GM21515 (cell line): ENCODE measurements around the gene KIAA1958.
"Not testable (repeated sequence)": the region's sequence is repeated elsewhere in the genome, so short reads cannot be mapped to it uniquely, and the experiment has no call there.

Source experiments
- ATAC-seq: cut with Tn5 transposase; IDR thresholded peaks from one replicate; pipeline ENCODE4 v1.9.1; 2021; ENCODE audit not compliant: unreplicated experiment

Gene KIAA1958

DNA sequence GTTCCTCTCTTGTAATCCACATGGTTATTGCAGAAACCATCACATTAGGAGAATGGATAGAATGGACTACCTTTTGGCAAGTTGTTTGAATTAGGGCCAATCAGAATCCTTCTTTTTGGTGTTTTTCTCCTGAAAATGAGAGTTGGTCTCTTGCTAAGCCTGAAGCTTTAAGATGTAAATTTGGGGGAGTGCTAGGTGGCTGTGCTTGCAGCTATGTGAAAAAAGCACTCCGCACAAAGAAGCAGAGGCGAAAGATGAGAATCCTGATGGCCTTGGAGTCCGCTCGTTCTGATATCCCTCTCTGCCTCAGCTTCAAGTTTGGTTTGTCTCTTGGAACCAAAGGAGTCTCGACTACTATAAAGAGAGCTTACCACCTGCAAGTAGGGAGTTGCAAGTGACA is 167.7 kb downstream of the KIAA1958 start:
- no peak for ATAC-seq

DNA sequence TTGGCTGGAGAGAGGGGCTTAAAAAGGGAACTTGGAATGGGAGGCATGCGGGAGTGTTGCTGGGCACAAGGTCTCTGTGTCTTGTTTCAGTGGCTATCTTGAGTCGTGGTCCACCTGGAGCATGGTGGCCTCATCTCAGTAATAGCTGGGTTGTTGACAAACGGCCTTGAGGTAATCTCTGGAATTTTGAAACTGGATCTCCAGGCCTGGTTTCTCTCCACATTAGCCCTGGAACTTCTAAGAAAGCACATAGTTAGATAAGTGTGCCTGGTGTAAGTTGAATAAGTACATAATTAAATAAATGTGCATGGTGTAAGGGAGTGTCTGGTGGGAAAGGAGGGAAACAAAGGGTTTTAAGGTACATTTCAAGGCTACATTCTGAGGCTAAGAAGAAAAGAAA is 169.0 kb downstream of the KIAA1958 start:
- no peak for ATAC-seq

DNA sequence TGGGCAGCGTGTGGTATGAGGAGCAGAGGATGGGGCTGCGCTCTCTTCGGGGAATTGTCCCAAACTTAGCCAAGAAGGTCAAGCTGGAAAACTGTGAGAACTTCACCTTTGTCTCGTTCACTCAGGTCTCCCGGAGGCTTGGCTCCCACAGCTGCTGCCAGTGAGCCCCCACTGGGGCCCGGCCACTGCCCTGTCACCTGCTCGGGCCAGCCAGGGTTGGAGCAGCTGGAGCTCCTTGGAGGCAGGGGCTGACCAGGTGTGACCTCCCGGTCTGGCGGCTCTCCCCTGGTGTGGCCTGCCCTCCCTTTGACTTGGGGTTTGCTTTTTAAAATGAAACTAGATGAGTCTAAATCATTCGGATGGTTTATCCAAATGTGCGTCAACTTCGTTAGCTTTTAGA is 173.3 kb downstream of the KIAA1958 start:
- no peak for ATAC-seq

DNA sequence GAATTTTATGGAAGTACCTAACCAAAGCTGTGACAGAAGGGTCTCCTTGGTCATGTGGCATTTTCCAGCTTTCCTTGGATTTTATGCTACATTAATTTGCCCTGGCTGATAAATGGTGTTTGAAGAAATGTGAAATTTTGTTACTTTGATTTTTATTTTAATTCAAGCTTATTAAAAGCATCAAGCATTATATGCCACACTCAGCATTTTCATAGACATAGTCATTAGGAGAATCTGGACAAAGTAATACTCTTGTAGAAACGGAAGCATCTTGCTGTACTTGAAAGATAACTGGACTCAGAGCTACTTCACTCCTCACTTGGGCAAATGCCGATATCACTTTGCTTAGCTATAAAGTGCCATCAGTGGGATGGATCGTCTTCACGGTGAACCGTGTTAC is 177.1 kb downstream of the KIAA1958 start:
- ATAC-seq = no peak

DNA sequence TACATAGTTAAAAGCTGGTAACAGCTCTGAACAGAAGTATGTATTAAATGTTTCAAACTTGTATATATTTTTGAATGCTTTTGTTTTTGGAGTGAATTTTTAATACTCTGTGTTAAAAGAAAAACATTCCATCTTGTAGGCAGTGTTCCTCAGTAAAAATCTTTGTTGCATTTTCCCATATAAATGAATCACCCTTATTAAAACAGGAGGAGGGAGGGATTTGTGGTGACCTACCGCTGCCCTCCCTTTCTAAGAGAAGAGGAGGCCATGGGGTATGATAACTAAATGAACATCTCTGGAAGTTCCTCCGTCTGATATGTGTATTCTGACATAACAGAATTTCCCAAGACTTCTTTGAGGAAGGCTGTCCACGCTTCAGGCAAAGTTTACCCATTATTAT is 177.9 kb downstream of the KIAA1958 start:
- no peak for ATAC-seq

DNA sequence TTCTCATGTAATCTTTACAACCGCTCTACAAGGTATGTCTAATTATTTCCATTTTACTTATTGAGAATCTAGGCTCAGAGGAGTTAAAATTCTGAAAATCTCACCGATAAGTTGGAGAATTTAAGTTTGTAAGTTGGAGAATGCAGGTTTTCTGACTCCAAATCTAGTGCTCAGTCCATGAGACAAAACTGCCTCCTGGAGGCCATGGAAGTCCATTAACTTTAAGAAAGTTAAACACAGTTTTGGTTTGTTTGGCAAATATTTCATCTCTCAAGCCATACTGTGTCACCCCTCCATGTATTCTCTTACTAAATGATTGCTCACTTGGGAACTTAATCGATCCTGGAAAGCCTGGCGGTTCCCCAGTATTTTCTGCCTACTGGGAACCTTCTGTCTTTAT is 178.7 kb downstream of the KIAA1958 start:
- no peak for ATAC-seq

DNA sequence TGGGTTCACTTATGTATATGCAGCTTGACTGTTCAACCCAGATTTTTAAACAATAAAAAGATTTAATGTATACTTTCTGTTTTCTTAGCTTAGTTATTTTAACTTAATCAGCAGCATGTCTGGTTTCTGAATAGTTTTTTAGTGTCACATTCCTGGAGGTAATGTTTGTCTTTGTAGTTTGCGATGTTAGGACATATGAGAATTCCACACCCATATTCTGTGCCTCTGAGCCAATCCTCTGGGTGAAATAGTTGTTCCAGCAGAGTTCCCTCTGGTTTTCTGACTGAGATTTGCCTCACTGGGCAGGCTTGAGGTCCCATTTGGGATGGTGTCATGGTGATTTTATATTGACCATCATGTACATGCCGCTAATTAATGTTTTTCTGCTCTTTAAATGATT is 182.7 kb downstream of the KIAA1958 start:
- ATAC-seq = no peak

DNA sequence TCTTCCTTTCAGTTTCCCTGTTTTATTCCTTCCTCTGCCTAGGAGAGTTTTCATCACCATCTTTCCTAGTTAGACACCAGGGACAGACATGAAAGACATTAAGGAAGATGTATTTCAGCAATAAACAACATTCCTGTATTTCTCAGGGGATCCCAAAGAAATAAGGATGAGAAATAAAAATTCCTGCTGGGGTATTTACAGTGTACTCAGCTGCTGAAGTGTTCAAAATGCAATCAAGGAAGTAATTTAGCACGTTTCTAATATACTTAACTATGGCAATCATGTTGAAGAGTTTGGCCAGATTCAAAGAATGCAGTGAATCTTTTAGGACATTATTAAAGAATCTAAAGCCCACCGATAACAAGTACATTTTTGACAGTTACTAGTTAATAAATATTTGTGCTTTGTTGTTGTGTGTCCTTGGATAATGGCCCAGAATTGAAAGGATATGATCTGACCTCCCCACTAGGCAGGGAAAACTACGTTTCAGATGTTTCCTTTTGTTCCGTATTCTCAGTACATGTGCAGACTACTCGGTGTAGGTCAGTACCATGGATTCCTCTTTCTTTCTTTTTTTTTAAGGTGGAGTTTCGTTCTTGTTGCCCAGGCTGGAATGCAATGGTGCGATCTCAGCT is 184.5 kb downstream of the KIAA1958 start:
- no peak for ATAC-seq

DNA sequence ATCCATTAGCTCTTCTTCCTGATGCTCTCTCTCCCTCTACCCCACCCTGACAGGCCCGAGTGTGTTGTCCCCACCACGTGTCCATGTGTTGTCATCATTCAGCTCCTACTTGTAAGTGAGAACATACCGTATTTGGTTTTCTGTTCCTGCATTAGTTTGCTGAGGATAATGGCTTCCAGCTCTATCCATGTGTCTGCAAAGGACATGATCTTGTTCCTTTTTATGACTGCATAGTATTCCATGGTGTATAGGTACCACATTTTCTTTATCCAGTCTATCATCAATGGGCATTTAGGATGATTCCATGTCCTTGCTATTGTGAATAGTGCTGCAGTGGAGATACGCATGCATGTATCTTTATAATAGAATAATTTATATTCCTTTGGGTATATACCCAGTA is 186.6 kb downstream of the KIAA1958 start:
- ATAC-seq = not testable (repeated sequence)

DNA sequence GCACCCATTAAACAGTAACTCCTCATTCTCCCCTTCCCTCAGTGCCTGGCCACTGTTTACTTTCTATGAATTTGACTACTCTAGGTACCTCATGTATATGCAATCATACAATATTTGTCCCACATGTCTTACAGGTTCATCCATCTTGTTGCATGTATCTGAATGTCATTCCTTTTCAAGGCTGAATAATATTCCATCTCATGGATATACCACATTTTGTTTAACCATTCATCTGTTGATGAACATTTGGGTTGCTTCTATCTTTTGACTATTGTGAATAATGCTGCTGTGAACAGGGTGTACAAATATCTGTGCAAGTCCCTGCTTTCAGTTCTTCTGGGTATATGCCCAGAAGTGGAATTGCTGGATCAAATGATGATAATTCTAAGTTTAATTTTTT is 190.4 kb downstream of the KIAA1958 start:
- no peak for ATAC-seq

DNA sequence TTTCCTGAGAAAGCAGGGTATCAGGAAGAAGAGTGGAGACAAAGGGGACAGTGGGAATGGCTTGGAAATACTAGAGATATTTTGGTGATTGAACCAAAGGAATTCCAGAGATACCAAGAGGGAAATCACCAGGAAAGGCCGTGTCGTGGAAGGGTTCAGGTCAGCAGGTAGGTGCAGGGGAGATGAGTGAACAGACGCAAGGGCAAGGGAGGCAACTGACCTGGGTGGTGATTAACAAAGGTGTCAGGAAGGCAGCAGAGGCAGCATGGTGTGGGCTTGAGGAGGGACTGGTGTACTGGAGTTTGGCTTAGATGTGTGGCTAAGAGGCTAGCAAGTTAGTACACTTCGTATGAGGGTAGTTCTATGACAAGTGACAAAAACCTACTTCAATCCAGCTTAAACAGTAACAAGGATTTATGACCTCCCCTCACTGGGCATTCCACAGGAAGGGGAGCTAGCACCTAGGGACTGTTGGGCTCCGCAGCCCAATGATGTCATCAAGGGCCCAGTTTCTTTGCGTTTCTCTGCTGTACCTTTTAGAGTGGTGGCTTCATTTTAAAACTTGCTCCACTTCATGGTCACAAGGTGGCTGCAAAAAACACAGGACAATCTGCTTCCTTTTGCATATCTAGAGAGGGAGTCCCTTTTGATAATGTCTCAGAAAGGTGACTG is 194.2 kb downstream of the KIAA1958 start:
- ATAC-seq = no peak

DNA sequence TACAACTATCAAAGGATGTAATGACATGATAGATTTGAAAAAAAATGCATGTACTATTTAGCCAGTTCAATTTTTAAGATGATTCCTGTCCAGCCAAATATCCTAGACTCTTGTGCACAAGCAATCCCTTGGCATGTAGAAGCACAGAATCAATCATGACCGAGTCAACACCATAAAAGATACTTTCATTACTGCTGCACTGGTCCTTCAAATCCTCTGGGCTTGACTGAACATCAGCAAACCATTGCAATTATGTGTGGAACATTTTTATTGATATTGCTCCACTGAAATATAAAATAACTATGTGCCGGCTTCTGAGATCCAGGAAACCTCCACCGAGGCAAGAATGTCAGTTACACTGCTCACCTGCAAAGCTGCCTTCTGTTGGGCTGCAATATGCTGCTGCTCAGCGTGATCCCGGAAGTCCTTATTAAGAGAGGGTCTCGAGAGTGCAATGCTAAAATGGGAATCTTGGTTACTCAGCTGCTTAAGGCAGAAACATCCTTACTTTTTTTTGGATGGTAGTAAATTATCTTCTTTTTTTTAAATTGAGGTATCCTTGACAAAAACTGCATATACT is 202.6 kb downstream of the KIAA1958 start:
- ATAC-seq = no peak

DNA sequence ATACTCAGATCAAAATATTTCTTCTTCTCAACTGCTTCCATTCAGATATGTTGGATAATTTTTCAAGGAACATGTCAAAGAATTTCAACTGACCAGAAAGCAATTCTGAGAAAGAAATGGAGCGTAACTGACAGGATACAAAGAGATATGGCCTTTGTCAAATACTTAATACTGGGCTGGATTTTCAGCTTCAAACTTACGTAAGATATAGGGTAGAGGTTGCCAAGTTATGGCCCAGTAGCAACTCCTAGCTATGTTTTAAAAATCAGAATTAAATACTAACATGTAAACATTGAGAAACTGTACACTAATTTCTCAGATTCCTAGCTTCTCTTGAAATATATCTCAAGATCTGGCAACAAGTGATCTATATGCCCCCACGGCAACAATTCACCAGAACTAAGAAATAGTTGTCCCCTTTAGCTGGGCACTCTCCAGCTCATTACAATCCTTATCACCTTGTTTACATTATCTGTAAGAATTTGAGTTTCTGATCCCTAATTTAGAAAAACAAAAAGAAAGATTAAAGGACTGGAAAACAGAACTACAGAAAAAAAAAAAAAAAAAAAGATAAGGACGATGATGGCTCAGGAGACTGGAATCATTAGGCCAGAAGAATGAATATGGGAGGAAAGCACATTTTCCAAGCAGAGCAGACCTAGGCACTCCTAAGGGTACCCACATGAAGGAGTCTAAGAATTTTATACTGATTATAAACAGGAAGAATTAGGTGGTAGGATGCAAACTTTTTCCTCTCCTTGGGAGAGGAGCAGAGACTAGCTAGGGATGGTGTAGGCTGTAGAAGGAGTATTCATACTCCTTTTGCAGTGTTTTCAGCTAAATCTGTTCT is 208.3 kb downstream of the KIAA1958 start:
- ATAC-seq = no peak

DNA sequence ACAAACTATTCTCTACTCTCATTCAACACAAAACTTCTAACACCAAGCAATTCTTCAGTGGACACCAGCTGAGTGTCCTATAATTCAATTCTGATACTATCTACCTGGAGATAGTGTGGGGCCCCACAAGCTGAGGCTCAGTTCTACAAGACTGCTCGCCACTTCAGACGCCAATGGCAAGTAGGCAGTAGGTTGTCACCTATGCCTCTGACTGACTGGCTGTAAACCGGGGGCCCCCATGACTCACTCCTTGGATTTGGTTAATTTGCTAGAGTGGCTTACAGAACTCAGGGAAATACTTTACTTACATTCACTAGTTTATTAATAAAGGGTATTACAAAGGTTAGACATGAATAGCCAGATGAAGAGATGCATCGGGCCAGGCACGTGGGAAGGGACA is 209.8 kb downstream of the KIAA1958 start:
- no peak for ATAC-seq

DNA sequence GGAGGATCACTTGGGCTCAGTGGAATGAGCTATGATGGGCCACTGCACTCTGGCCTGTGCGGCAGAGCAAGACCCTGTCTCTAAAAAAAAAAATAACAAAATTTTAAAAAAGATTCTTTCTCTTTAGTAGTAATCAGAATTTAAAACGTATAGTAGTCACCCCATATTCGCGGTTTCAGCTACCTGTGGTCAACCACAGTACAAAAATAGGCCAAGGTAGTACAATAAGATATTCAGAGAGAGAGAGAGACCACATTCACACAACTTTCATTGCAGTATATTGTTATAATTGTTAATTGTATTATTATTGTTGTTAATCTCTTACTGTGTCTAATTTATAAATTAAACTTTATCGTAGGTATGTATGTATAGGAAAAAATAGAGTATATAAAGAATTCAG is 212.6 kb downstream of the KIAA1958 start:
- no peak for ATAC-seq

DNA sequence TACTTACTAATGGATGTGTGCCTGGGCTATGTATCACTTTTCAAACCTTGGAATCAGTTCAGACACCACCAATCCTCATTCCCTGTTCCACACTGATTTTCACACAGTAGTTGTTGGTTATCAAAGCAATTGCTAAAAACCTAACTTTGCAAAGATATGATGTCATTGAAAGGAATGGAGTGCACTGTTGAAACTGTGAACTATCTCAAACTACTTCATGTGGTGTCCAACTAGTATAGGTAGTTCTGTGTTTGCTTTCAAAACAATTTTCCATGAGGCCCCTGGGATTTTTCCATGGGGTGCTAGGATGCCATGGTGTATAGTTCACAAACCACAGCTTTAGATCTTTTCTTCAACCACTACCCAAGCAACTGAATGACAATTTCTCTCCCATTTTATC is 213.5 kb downstream of the KIAA1958 start:
- no peak for ATAC-seq

DNA sequence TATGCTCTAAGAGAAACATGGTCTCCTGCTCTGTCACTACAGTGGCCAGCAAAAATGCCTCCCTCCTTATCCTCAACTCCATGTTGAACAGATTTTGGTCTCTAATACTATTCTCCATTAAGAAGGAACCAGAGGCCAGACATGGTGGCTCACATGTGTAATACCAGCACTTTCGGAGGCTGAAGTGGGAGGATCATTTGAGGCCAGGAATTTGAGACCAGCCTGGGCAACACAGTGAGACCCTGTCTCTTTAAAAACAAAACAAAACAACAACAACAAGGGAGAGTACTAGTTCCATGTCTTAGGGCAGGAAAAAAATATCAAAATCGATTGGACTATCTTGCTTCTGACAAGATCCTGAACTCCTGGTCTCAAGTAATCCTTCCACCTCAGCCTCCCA is 216.7 kb downstream of the KIAA1958 start:
- ATAC-seq = no peak

DNA sequence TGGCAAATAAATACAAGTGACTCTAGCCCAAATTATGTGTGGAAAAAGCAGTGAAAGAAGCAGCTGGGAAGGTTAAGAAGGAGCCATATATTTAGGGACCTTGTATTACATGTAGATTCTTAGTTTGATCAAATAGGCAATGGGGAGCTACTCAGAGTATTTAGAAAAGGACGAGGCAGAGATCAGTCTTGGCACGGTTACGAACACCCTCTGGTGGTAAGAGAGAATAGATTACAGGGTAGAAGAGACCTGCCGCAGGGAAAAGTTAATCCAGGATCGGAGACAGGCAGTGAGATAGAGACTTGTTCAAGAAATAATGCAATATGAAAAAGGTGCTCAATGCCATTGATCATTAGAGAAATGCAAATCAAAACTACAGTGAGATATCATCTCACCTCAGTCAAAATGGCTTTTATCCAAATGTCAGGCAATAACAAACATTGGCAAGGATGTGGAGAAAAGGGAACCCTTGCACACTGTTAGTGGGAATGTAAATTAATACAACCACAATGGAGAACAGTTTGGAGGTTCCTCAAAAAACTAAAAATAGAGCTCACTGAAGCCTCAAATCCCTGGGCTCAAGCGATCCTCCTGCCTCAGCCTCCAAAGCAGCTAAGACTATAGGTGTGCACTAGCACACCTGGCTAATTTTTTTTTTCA is 219.3 kb downstream of the KIAA1958 start:
- no peak for ATAC-seq

DNA sequence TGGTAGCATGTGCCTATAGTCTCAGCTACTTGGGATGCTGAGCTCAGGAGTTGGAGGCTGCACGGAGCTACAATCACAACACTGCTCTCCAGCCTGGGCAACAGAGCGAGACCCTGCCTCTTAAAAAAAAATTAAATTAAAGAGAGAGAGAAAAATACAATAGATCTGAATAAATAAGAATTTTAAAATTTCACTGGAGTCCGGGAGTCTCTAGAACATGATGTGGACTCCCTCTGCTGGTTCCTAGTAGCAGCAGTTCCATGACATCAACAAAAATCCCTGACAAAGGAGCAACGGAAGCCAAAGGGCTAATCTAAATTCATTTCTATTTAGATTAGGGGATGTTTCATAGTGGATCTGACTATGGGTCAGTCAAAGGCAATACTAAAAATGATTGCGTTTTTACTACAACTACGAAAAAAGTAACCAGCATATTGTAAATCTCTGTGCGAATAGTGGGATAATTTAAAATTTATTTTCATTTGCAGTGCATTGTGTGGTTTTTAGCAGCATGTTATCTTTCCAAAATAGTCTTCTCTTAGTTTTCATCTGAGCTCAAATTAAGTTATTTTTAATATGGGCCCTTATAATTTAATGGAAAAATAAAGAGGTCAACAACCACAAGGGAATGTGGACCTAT is 224.5 kb downstream of the KIAA1958 start:
- no peak for ATAC-seq

DNA sequence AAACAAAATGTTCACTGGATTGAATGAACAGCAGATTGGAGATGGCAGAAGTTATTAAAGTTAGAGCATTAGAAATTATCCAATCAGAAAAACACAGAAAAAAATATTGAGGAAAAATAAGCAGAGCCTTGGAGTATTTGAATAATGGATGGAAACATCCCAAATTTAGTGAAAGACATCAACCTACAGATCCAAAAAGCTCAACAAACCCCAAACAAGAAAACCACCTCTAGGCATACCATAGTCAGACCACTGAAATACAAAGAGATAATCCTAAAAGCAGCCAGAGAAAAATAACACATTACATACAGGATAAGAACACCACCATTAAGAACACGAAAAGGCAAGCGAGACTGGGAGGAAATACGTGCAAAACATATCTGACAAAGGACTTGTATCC is 226.1 kb downstream of the KIAA1958 start:
- no peak for ATAC-seq
